ENCODE results near the gene APPBP2. TPM values are rescaled to one million over a fixed set of nuclear protein-coding genes. Genes with fewer than 3 reads are reported as not detected.

APPBP2 gene
- total and polyA plus RNA-seq, 2 donors (not counting 3 experiments of a cell fraction or from before 2014, with no cell fraction given), result 8.4 to 49.1 TPM

GRCh38 chr17:60548990-60549389, 22.9 kb upstream of the APPBP2 start:
- no peaks in the 10 kb centered on the region for H3K9me3 ChIP-seq (replicated peaks; ENCODE audit: control insufficient read depth, insufficient read depth, low read length)
- no peaks in the 10 kb centered on the region for H3K79me2 ChIP-seq (ENCODE audit: control insufficient read depth, insufficient read depth, low read length)
- no peak overlapping the region for H2AFZ ChIP-seq (ENCODE audit: low read depth, low read length)
- no peak overlapping the region for H3K4me2 ChIP-seq (ENCODE audit: insufficient read depth, low read length)
- FAIRE-seq (no peak), DNase-seq (ENCODE audit: low read depth, low spot score) (no peak)
- dilution Hi-C loops (cut with MboI; ENCODE audit: extremely low pct_ligation_motif_present, low sequenced_read_pairs) (no loop called here), intact Hi-C loops (cut with micrococcal nuclease) (no loop called here)
- H4K20me1 ChIP-seq (replicated peaks; ENCODE audit: control insufficient read depth, extremely low read depth, insufficient read depth, low read length), result no peaks in the 10 kb centered on the region
- H3K27ac ChIP-seq (ENCODE audit: insufficient read depth, low read depth, low read length), result no peak overlapping the region
- CTCF ChIA-PET, result interaction anchor here (3.0 kb wide), 1 partner anchor 21 kb away, joined by 10 read pairs; no protein-coding TSS in a partner anchor
- H3K36me3 ChIP-seq (ENCODE audit: control insufficient read depth in 2 of 2, extremely low read depth in 1 of 2, insufficient read depth in 2 of 2, low read length in 2 of 2), result no peaks in the 10 kb centered on the region
- no peak for TF ChIP-seq FOS (IDR thresholded peaks at IDR 0.05; ENCODE audit: borderline replicate concordance, insufficient read depth, low read length)
- no peak for TF ChIP-seq JUN (IDR thresholded peaks at IDR 0.05; ENCODE audit: borderline replicate concordance, insufficient read depth, insufficient read length, low read depth)
- no peak for TF ChIP-seq POLR2A (IDR thresholded peaks at IDR 0.05; ENCODE audit: low read depth, low read length)
- TF ChIP-seq GATA2 (IDR thresholded peaks at IDR 0.05; ENCODE audit: insufficient read depth, insufficient read length, low read depth, low read length), result no peak
- no peak for TF ChIP-seq CTCF (IDR thresholded peaks at IDR 0.05; ENCODE audit: extremely low read depth in 1 of 2, insufficient read depth in 1 of 2, low read depth in 1 of 2, low read length in 2 of 2)
- no peak for TF ChIP-seq MYC (IDR thresholded peaks at IDR 0.05; ENCODE audit: low read depth, low read length)
- no peak for TF ChIP-seq EZH2 (IDR thresholded peaks at IDR 0.05; ENCODE audit: borderline replicate concordance, low read depth, low read length, severe bottlenecking)
- no peak for TF ChIP-seq MAX (IDR thresholded peaks at IDR 0.05; ENCODE audit: insufficient read depth, insufficient read length)
- no peak for TF ChIP-seq POLR2AphosphoS5 (IDR thresholded peaks at IDR 0.05; ENCODE audit: insufficient read depth, low read depth, low read length)
- no peak overlapping the region for H3K9ac ChIP-seq (replicated peaks; ENCODE audit: extremely low read depth, insufficient read depth, low read length)
- H3K4me1 ChIP-seq (ENCODE audit: control insufficient read depth, extremely low read depth, insufficient read depth, low read length), result no peaks in the 10 kb centered on the region
- POLR2A ChIA-PET, result no interaction called here
- H3K4me3 ChIP-seq (replicated peaks in 1 of 3; ENCODE audit: insufficient read depth in 1 of 3, low read depth in 1 of 3, low read length in 3 of 3), result no peak overlapping the region
- BruUV-seq (replicated peaks), result no TSS peak
- H3K9me1 ChIP-seq (replicated peaks; ENCODE audit: control insufficient read depth, extremely low read depth, insufficient read depth, low read length), result no peaks in the 10 kb centered on the region
- no peaks in the 10 kb centered on the region for H3K27me3 ChIP-seq (ENCODE audit: control insufficient read depth in 2 of 2, insufficient read depth in 2 of 2, low read length in 2 of 2)
